GM12878 (cell line): ENCODE measurements around the gene TOX2. TPM values are rescaled to one million over a fixed set of nuclear protein-coding genes. Genes with fewer than 3 reads are reported as not detected.

Source experiments
- ATAC-seq: fragments of 200-7000 bp; cut with Tn5 transposase; 3 replicates; pipeline ENCODE4 v1.9.1; 2020; ENCODE audit warnings: mild to moderate bottlenecking, moderate library complexity
- BruUV-seq: library from RNA; stranded (reverse); fragments of 400-500 nt; replicated peaks from 2 replicates; lab custom pipeline; 2021; lab: Mats Ljungman, UMichigan
- CTCF ChIA-PET: fragments of 300-600 bp; sonication (Branson Sonifier 250); formaldehyde crosslinking; extraction: SDS; loops from one replicate; lab custom pipeline; 2021; ENCODE audit warnings: inconsistent platforms; lab: Yijun Ruan, JAX
- POLR2A ChIA-PET: fragments of 350-600 bp; formaldehyde crosslinking; extraction: SDS; loops from one replicate; lab custom pipeline; 2021; ENCODE audit warnings: inconsistent platforms; lab: Charles Lee
- RAD21 ChIA-PET: fragments of 300-600 bp; sonication (Branson Sonifier 250); formaldehyde crosslinking; loops from one replicate; lab custom pipeline; 2023; ENCODE audit warnings: antibody characterized with exemption; ENCODE audit not compliant: unreplicated experiment; lab: Charles Lee
- SMC1A ChIA-PET: fragments of 300-600 bp; sonication (Branson Sonifier 250); formaldehyde crosslinking; loops from one replicate; lab custom pipeline; 2023; ENCODE audit not compliant: unreplicated experiment, uncharacterized antibody; lab: Charles Lee
- DNase-seq: peaks from one replicate; pipeline ENCODE4 v3.0.0-alpha.2; 2011; ENCODE audit warnings: low read depth, low spot score
- FAIRE-seq: peaks from 3 replicates; lab custom pipeline; 2011; peaks lifted over from hg19 to GRCh38; lab: Jason Lieb, UNC
- H2AFZ ChIP-seq: 2 replicates; pipeline ENCODE4 v1.6.0; 2011; ENCODE audit warnings: low read depth, low read length, control low read depth; ENCODE audit not compliant: control insufficient read depth
- H3K27ac ChIP-seq: 2 replicates; pipeline ENCODE4 v1.5.1; 2011; ENCODE audit warnings: control low read depth; ENCODE audit not compliant: control insufficient read depth, insufficient read depth
- H3K27me3 ChIP-seq, 2 experiments: replicated peaks in 1 of 2; 2 replicates each; pipeline versions ENCODE4 v1.6.0 to v1.6.1; 2011; ENCODE audit warnings: low read length in 1 of 2; ENCODE audit not compliant: control insufficient read depth in 2 of 2, insufficient read depth in 2 of 2
- H3K36me3 ChIP-seq, 2 experiments: 2 replicates each; pipeline ENCODE4 v1.5.1; 2011; ENCODE audit warnings: low read length in 1 of 2; ENCODE audit not compliant: control insufficient read depth in 2 of 2, insufficient read depth in 2 of 2
- H3K4me1 ChIP-seq: 2 replicates; pipeline ENCODE4 v1.6.1; 2011; ENCODE audit warnings: mild to moderate bottlenecking, low read length, moderate library complexity, mixed read lengths; ENCODE audit not compliant: control insufficient read depth, insufficient read depth
- H3K4me2 ChIP-seq: 2 replicates; pipeline ENCODE4 v1.6.0; 2011; ENCODE audit warnings: control low read depth; ENCODE audit not compliant: control insufficient read depth, insufficient read depth
- H3K4me3 ChIP-seq: fragments of 200-600 bp; sonication (generic); 2 replicates; pipeline ENCODE4 v1.5.1; 2016
- H3K79me2 ChIP-seq: 2 replicates; pipeline ENCODE4 v1.6.0; 2011; ENCODE audit warnings: low read length; ENCODE audit not compliant: control insufficient read depth, insufficient read depth
- H3K9ac ChIP-seq: 2 replicates; pipeline ENCODE4 v1.8.0; 2011; ENCODE audit warnings: low read length, control low read depth, mixed read lengths; ENCODE audit not compliant: control insufficient read depth, insufficient read depth
- H3K9me3 ChIP-seq: replicated peaks from 3 replicates; pipeline ENCODE4 v1.5.1; 2011; ENCODE audit warnings: mild to moderate bottlenecking, low read length; ENCODE audit not compliant: control insufficient read depth, insufficient read depth
- H4K20me1 ChIP-seq: 2 replicates; pipeline ENCODE4 v1.6.0; 2011; ENCODE audit not compliant: control insufficient read depth, insufficient read depth
- BCL11A ChIP-seq: IDR thresholded peaks from 2 replicates; pipeline ENCODE4 v1.6.1; 2011; ENCODE audit warnings: low read depth, low read length
- BHLHE40 ChIP-seq, 2 experiments: fragments of 450-650 bp in 1 of 2; IDR thresholded peaks; 2 replicates each; pipeline ENCODE4 v1.6.1; 2011 to 2017; ENCODE audit warnings: low read depth in 2 of 2, borderline replicate concordance in 1 of 2, improper control_type of control experiment in 1 of 2, low read length in 1 of 2, mild to moderate bottlenecking in 1 of 2
- CEBPB ChIP-seq, 2 experiments: fragments of 150-350 bp in 1 of 2; IDR thresholded peaks; 2 replicates each; pipeline ENCODE4 v1.6.1; 2012 to 2014; ENCODE audit warnings: low read depth in 2 of 2, low read length in 2 of 2, borderline replicate concordance in 1 of 2, inconsistent platforms in 1 of 2
- CREM ChIP-seq: IDR thresholded peaks from 2 replicates; pipeline ENCODE4 v1.6.1; 2014; ENCODE audit warnings: antibody characterized with exemption, low read depth
- LARP7 ChIP-seq: fragments of 450-650 bp; IDR thresholded peaks from 2 replicates; pipeline ENCODE4 v1.6.1; 2017; ENCODE audit warnings: mild to moderate bottlenecking
- NBN ChIP-seq: fragments of 450-650 bp; IDR thresholded peaks from 2 replicates; pipeline ENCODE4 v1.6.1; 2016
- NR2F1 ChIP-seq: fragments of 450-650 bp; conservative IDR thresholded peaks from 2 replicates; pipeline ENCODE4 v1.6.1; 2017; ENCODE audit warnings: mild to moderate bottlenecking
- PAX5 ChIP-seq: IDR thresholded peaks from 2 replicates; pipeline ENCODE4 v1.6.1; 2011; ENCODE audit warnings: low read depth, low read length, borderline replicate concordance
- PAX8 ChIP-seq: fragments of 450-650 bp; IDR thresholded peaks from 2 replicates; pipeline ENCODE4 v1.6.1; 2017; ENCODE audit warnings: mild to moderate bottlenecking, moderate library complexity
- RAD21 ChIP-seq: IDR thresholded peaks from 2 replicates; pipeline ENCODE4 v1.6.1; 2011; ENCODE audit warnings: mild to moderate bottlenecking, low read depth, low read length, moderate library complexity; ENCODE audit not compliant: insufficient read depth
- RB1 ChIP-seq: fragments of 450-650 bp; formaldehyde crosslinking; IDR thresholded peaks from 2 replicates; pipeline ENCODE4 v1.6.1; 2017; ENCODE audit warnings: mild to moderate bottlenecking, borderline replicate concordance
- RCOR1 ChIP-seq: conservative IDR thresholded peaks from 2 replicates; pipeline ENCODE4 v1.6.1; 2012; ENCODE audit warnings: low read depth, low read length, improper control_type of control experiment
- TCF7 ChIP-seq: IDR thresholded peaks from 2 replicates; pipeline ENCODE4 v1.6.1; 2014; ENCODE audit warnings: antibody characterized with exemption, borderline replicate concordance
- WGBS: methylation state at CpG from one replicate; pipeline ENCODE4 v1.1.6; 2016; ENCODE audit warnings: low lambda C conversion rate; ENCODE audit not compliant: insufficient replicate concordance, insufficient coverage; ENCODE audit errors: missing lambda C conversion rate; 5-methylcytosine and 5-hydroxymethylcytosine counted together
- in situ Hi-C: fragments of 300-500 bp; cut with MboI; formaldehyde crosslinking; loops from 9 replicates; pipeline ENCODE4 v1.14.3; 2018; ENCODE audit warnings: mixed read lengths
- intact Hi-C: fragments of 100-400 bp; cut with micrococcal nuclease; formaldehyde crosslinking; loops from one replicate; pipeline ENCODE4 v1.14.2; 2022; ENCODE audit not compliant: unreplicated experiment
- polyA plus RNA-seq, 11 experiments: library from polyadenylated mRNA; depleted of rRNA in 4 of 11; unstranded in 6 of 11; stranded (reverse) in 5 of 11; fragments of >200 nt; fragmentation: Nextera tagmentation in 4 of 11; fragmentation: Illumina TruSeq in 1 of 11; extraction: Ambion mirVana in 4 of 11; extraction: Trizol in 1 of 11; gene quantifications; 1 replicate in 1 of 11; 2 replicates in 10 of 11; pipeline versions ENCODE4 v1.2.1 to v1.2.3, GENCODE V29; 2011 to 2016; ENCODE audit warnings: inconsistent platforms in 2 of 11, missing spikeins in 2 of 11, low read depth in 1 of 11
- total RNA-seq, 4 experiments: library from RNA; depleted of rRNA in 3 of 4; stranded (reverse); fragments of >200 nt in 3 of 4; fragmentation: Illumina TruSeq in 1 of 4; extraction: Trizol in 1 of 4; gene quantifications; 2 replicates each; pipeline versions ENCODE4 v1.2.1 to v1.2.3, GENCODE V29; 2013 to 2021
- TF ChIP-seq, protein P1 (sequence below): fragments of 450-650 bp; conservative IDR thresholded peaks from 2 replicates; pipeline ENCODE4 v1.6.1; 2017; ENCODE audit warnings: mild to moderate bottlenecking, moderate library complexity

The TOX2 gene
- total and polyA plus RNA-seq, 10 of the 15 experiments (the other 5 are each of a cell fraction or from before 2014, with no cell fraction given): 2.6 to 40.5 (median 7.9) TPM

DNA sequence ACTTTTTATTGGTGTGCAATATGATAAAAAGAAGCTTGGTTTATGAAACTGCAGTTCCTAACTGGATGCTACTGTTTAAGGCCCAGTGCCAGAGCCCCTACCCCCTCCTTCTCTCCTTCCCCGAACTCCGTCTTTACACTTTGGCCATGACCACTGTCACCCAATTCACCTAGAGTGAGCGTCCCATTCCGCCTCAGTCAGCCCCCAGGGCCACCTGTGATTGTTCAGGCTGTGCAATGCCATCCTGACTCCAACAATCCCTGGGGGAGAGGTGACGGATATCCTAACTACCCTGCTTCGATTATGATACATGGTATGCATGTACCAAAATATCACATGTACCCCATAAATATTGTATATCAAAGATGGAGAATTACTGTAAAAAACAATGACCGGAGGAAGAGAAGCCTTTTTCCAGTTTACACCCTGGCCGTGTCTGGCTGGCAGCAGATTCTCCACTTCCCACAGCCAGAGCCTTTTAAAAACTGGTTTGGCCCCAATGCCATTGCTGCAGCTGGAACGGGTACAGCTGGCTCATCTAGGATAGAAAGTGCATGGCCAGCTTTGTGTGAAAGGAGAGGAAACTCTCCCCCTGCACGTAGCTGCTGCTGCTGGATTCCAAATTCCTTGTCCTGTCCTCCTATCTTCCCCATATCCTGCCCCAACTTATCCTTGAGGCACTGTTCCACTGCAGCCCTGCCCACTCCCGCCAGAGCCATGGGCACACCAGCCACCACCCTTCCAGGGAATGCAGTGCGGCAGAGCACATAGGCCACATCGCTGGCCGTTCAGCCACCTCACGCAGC is 172.6 kb downstream of the TOX2 start:
- H4K20me1 ChIP-seq: no peaks in the 10 kb centered on the region
- no peak overlapping the region for H3K9ac ChIP-seq
- H3K36me3 ChIP-seq: no peaks in the 10 kb centered on the region
- TF ChIP-seq BHLHE40 (IDR thresholded peaks at IDR 0.05; ENCODE audit: borderline replicate concordance in 1 of 2, low read depth in 2 of 2, low read length in 1 of 2): no peak
- no peaks in the 10 kb centered on the region for H3K9me3 ChIP-seq
- no TSS peak for BruUV-seq
- H2AFZ ChIP-seq: no peak overlapping the region
- no peaks in the 10 kb centered on the region for H3K79me2 ChIP-seq
- ATAC-seq: no peak
- no peak overlapping the region for H3K4me3 ChIP-seq
- DNase-seq: no peak
- no peaks in the 10 kb centered on the region for H3K27me3 ChIP-seq
- in situ Hi-C loops (no loop called here), intact Hi-C loops (no loop called here)
- ChIA-PET SMC1A (interaction anchor here (6.1 kb wide), 1 partner anchor 337 kb away, joined by 55 read pairs; no protein-coding TSS in a partner anchor), POLR2A (no interaction called here), RAD21 (interaction anchor here (1.0 kb wide), 1 partner anchor 9 kb away, joined by 6 read pairs; no protein-coding TSS in a partner anchor), CTCF (interaction anchor here (0.8 to 2.2 kb wide), 3 partner anchors 339 to 639 kb away, joined by 3 to 5 read pairs (median 3); no protein-coding TSS in a partner anchor)
- 68% methylated on average over 15 of the region's 15 CpGs for WGBS
- H3K4me2 ChIP-seq: no peak overlapping the region
- H3K27ac ChIP-seq: no peak overlapping the region
- peaks cover 8% of the 10 kb centered on the region for H3K4me1 ChIP-seq
- no peak for FAIRE-seq

- Histone ChIP-seq H3K9me3 (no peaks in the 10 kb centered on the region), H3K9ac (no peak overlapping the region), H2AFZ (no peak overlapping the region), H3K4me3 (no peak overlapping the region), H3K4me2 (no peak overlapping the region), H3K79me2 (no peaks in the 10 kb centered on the region), H3K36me3 (no peaks in the 10 kb centered on the region), H4K20me1 (no peaks in the 10 kb centered on the region), H3K4me1 (peaks cover 8% of the 10 kb centered on the region), H3K27me3 (no peaks in the 10 kb centered on the region), H3K27ac (no peak overlapping the region)
- SMC1A ChIA-PET: interaction anchor here (6.1 kb wide), 1 partner anchor 337 kb away, joined by 55 read pairs; no protein-coding TSS in a partner anchor
- 69% methylated on average over 4 of the region's 4 CpGs for WGBS
- intact Hi-C loops (no loop called here), in situ Hi-C loops (no loop called here)
- CTCF ChIA-PET: interaction anchor here (0.8 to 2.2 kb wide), 2 partner anchors 550 to 639 kb away, joined by 3 to 5 read pairs; no protein-coding TSS in a partner anchor
- BruUV-seq: no TSS peak
- DNase-seq (no peak), FAIRE-seq (no peak), ATAC-seq (no peak)
- POLR2A ChIA-PET: interaction anchor here (0.6 kb wide), 1 partner anchor 265 kb away, joined by 3 read pairs; no protein-coding TSS in a partner anchor
- RAD21 ChIA-PET: interaction anchor here (0.9 kb wide), 1 partner anchor 339 kb away, joined by 5 read pairs; no protein-coding TSS in a partner anchor
- TF ChIP-seq, protein P1, sequence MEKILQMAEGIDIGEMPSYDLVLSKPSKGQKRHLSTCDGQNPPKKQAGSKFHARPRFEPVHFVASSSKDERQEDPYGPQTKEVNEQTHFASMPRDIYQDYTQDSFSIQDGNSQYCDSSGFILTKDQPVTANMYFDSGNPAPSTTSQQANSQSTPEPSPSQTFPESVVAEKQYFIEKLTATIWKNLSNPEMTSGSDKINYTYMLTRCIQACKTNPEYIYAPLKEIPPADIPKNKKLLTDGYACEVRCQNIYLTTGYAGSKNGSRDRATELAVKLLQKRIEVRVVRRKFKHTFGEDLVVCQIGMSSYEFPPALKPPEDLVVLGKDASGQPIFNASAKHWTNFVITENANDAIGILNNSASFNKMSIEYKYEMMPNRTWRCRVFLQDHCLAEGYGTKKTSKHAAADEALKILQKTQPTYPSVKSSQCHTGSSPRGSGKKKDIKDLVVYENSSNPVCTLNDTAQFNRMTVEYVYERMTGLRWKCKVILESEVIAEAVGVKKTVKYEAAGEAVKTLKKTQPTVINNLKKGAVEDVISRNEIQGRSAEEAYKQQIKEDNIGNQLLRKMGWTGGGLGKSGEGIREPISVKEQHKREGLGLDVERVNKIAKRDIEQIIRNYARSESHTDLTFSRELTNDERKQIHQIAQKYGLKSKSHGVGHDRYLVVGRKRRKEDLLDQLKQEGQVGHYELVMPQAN: no peak
- TF ChIP-seq RAD21: no peak
- TF ChIP-seq TCF7: no peak
- no peak for TF ChIP-seq PAX8
- no peak for TF ChIP-seq NBN
- no peak for TF ChIP-seq NR2F1
- no peak for TF ChIP-seq LARP7
- no peak for TF ChIP-seq RB1
- no peak for TF ChIP-seq BCL11A
- TF ChIP-seq CREM: no peak
- TF ChIP-seq RCOR1: no peak
- no peak for TF ChIP-seq CEBPB (IDR thresholded peaks at IDR 0.05; ENCODE audit: borderline replicate concordance in 1 of 2, low read depth in 2 of 2, low read length in 2 of 2)
- no peak for TF ChIP-seq PAX5
These were observed 173.1 kb downstream of the TOX2 start for GRCh38 chr20:44087857-44088120.
